Right ventricle myocardium superior (tissue), 1 donor: ENCODE data around the gene SCG2. TPM values are rescaled to one million over a fixed set of nuclear protein-coding genes. Genes with fewer than 3 reads are reported as not detected.
A peak's percentile ranks its signal among the peaks of the same experiment; 100 is the strongest.
"Not testable (repeated sequence)": the region's sequence is repeated elsewhere in the genome, so short reads cannot be mapped to it uniquely, and the experiment has no call there.

Source experiments
- ATAC-seq: fragments of 200-7000 bp; cut with Tn5 transposase; one replicate; pipeline ENCODE4 v1.9.1; 2020; ENCODE audit warnings: mild to moderate bottlenecking; ENCODE audit not compliant: poor library complexity
- DNase-seq: peaks from one replicate; pipeline ENCODE4 v3.0.0-alpha.2; 2020
- intact Hi-C: fragments of 100-400 bp; cut with DNase I; formaldehyde crosslinking; loops from one replicate; pipeline ENCODE4 v1.11.2; 2022
- total RNA-seq: library from RNA; stranded (reverse); fragmentation: NEBNext Ultra II Directional; extraction: Animal tissue kit (Norgen Biotek cat#: 25700); gene quantifications from one replicate; pipeline ENCODE4 v1.2.1, GENCODE V29; 2021
- donor health status: DM: no; HTN: yes; CAD: no; lungs with severe emphysema.

Gene SCG2
- total RNA-seq, 1 donor from 2014 or later: not detected

DNA sequence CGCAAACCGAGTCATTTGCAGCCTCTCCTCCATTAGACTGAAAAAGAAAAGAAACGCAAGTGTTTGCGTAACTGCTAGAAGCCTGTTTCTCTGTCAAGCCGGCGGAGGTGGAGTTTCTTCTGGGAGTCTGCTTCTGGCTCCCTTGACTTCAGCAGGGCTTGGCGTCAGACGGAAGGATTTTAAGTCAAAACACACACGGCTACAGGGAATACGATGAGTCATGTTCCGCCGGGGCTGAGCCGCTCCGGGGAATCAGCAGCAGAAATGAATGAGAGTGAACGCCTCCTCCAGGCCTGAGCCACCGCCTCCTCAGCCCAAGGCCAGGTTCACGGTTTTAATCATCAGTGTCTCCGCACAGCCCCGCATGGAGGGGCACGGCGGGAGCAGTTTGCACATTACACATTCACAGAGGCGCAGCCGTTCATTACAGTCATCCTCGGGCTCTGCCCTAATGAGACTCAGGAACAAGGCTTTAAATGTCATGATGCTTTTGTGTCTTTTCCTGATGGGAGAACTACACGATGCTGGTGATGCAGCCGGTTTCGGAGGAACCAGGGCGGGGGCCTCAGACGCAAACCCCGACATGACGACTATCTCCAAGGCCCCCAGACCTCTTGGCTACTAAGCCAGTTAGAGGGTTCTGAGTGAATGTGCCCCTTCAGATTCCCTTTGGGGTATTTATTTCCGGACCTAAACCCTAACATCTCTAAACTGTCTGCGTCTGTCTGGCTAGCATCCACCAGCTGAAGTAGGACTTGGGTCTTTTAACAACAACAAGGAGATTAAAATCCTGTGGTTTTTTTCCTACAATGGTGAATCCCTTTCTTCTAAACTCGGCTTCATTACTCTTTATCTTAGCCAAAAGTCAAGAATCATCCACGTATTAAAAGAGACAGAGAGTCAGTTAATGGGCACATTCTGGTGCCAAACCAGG is 11.1 kb upstream of the SCG2 start:
- intact Hi-C loops: no loop called here
- ATAC-seq (peak; percentile 97), DNase-seq (peak; percentile 79)

DNA sequence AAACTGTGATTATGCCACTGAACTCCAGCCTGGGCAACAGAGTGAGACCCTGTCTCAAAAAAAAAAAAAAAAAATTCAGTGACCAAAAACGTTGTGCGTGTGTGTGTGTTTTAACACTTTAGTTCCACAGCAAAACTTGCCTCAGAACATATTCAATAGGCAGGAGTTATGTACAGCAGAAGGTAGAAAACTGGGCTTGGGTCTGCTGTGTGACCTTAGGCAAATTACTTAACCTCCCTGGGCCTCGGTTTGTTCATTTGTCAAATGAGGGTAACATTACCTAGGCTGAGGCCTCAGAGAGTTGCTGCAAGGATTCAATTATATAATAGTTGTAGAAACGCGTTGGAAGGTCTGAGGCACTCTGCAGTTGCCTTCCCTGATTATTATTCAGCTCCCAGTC is 10.3 kb upstream of the SCG2 start:
- ATAC-seq (peak; percentile 36), DNase-seq (no peak)
- intact Hi-C loops: no loop called here

DNA sequence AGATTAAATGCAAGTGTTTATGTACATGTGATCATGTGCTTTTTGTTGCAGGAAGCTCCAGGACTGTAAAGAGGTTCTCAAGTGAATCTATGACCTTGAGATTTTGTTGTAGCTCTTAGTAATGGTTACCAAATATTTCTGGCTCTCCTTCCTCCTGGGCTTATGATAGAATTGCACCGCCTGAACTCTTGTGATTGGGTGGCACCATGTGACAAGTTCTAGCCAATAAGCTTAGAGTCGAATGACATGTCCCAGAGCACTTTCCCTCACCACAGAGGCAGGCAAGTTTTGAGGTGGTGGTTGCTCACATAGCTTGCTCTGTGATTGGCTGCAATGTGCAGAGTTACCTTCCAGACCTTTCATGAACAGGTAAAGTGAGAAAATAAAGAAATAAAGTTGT is 8.9 kb upstream of the SCG2 start:
- intact Hi-C loops: no loop called here
- no peak for ATAC-seq
- no peak for DNase-seq

DNA sequence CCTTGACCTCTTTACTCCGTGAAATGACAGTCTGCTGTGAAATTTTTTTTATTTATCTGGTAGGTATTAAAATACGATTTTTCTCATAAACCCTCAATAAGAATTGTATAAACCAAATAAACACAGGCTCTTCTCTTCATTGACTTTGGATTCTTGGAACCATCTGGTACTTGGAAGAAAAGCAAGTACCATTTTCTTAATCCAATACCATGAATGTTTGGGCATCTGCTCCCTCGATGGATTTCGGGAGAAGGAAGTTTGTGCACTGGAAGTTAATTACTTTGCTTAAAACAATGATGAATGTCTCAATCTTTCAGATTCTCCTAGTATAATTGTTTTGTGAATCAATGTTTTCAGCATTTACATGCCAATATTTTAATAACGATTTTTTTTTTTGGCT is 5.3 kb upstream of the SCG2 start:
- intact Hi-C loops: no loop called here
- ATAC-seq (no peak), DNase-seq (no peak)

DNA sequence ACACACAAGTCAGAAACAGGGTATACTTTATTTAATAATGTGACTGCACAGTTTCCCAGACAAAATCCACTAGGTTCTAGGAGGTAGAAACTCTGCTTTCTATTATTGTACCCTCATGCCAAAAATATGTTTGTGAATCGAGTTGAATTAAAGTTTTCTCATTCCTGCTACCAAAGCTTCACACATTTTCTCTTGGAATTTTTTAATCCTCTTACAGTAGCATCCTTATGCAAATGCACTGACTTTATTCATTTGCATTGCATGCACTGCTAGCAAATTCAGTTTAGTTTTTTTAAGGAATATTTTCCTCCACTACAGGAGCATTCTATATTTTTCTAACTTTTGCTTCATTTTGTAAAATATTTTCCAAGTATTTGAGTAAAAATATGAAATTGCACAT is 4.8 kb upstream of the SCG2 start:
- intact Hi-C loops: no loop called here
- DNase-seq: no peak
- no peak for ATAC-seq

DNA sequence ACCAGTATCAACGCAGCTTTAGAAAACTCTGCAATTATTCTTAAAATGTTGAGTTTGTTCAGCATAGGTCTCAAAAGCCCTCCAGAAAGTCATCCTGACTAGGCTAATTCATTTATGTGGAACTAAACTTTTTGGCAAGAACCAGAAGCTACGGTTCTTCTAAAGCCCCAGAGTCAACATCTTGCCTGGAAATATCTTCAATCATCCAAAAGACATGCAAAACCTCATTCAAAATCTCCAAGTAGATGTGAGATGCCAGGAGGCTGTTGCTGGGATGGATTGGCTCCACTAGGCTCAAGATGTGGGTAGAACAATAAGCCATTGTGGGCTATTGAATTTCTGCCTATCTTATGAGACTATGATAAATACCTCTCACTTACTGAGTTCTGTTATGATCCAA is 2.1 kb upstream of the SCG2 start:
- intact Hi-C loops: no loop called here
- DNase-seq: no peak

DNA sequence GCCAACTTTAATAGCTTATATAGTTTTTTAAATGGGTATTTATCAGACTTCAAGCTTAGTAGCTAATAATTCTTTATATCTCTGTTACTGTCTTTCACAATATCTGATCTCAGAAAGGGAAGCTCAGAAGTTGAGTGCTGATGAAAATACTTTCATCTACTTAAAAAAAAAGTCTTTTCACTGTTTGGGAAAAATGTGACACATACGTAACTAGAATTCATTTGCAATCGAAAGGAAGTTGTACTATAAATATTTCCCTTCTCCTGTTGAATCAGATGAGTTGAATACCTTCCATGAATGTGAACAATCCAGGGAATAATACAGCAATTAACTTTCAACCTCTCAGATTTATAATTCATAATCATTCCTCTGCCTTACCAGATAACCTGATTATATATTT is 811 bp upstream of the SCG2 start:
- DNase-seq: no peak
- intact Hi-C loops: no loop called here
- ATAC-seq: no peak

More for the DNA sequence above, 2.1 kb upstream of the SCG2 start:
- ATAC-seq: no peak

DNA sequence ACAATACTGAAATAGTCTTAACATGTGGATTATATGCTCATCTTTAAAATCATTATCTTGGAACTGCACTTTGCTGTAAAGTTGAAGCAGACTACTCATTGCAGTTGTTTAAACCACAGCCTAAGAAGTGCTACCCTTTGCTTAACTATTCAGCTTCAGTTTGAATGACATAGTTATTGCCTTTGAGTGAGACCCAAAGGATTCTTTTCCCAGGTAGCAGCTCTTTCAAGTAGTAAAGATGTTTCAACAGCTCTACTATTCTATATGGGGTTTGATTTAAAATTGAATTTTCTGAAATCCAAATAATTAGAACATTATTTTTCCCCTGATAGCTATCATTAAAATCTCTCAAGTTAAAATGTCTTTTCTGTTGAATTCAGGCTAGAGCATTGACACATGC is 1.1 kb downstream of the SCG2 start:
- intact Hi-C loops: no loop called here
- DNase-seq (no peak), ATAC-seq (no peak)

DNA sequence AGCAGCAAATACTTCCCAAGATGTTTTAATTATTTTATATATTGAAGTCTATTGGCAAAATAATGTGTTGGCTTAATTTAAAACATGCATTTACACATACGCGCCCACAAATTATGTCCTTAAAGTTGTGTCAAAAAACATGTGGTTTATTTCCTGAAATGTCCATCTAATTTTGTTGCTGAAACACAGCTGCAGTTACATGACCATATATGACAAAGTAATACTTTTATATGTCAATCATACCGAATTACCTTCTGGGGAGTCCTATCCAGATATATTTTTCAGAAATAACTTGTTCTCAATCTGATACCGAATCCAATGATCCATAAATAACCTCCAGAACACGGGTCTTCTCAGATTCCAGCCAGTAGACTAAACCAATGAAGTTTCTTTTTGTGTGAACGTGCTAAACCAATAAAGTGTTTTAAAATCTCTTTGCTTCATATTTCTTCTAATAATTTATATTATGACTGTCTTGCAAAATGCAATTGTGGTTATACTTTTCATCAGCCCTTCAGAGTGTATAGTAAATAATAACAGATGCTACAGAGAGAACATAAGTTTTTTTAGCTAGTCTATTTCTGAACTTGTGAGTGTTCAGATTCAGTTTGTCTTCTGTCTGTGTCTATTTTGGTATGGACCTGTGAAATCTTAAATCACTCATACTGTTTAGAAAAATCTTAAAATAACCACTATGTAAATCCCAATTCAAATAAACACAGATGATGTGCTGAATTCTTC is 2.4 kb downstream of the SCG2 start:
- no peak for ATAC-seq
- intact Hi-C loops: no loop called here
- DNase-seq: no peak

DNA sequence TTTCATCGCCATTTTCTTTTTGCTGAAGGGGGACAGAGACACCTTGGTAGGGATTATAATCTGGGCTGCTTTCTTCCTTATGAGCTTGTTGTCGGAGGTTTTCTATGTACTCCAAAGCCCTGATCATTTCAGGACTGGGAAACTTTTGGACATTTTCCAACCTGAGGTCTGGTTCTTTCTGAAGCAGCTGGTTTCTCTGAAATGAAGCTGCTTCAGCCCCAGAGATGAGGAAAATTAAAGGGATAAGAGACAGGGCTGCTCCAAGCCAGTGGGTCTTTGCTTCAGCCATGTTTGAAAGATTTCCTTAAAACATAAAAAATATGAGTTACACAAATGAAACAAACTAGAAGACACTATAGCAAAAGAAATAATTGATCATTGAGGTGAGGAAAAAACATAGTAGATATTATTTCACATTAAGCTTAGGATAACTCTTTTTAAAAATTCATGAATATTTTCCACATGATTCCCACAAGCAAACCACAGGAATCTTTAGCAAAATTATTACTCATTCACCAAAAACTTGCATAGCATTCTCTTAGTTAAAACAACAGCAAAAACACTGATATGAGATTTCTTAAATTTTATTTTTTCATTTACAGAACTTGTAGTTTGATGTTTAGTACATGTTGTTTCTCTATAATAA is 3.0 kb downstream of the SCG2 start:
- no peak for ATAC-seq

DNA sequence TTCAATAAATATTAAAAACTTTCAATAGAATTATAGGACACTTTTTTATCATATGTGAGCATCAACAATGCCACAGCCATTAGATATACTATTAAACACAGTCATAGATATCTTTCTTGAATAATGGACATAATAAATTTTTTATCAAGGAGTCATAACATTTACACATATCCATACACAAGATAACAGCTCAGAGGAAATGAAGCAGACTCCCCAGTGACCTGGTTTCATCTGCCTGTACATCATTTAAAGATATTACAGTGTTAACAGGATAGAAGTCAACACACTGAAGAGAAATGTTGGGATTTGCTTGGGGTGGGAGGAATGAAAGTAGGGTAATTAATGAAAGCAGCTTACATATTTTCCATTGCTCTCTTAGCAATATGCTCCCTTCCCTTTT is 5.1 kb downstream of the SCG2 start:
- no peak for DNase-seq
- intact Hi-C loops: no loop called here
- no peak for ATAC-seq

More for the DNA sequence above, 3.0 kb downstream of the SCG2 start:
- intact Hi-C loops: no loop called here
- DNase-seq: no peak

DNA sequence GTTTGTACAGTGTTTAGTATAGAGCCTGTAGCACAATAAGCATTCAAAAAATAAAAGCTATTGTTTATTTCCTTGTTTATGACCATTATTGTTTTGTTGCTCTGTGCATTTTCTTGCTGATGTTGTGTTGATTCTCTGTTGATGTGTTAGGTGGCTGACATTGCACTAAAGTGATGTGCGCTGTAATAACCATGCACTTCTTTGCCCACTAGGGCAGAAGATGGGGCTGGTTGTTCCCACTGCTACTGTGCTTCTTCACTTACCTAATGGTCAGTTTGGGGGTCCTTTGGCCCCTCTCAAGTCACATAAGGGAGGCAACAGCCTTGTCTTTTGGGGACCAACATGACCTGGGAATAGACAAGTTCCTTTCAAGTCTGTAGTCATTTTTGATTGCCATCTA is 6.0 kb downstream of the SCG2 start:
- DNase-seq (no peak), ATAC-seq (no peak)
- intact Hi-C loops: no loop called here

DNA sequence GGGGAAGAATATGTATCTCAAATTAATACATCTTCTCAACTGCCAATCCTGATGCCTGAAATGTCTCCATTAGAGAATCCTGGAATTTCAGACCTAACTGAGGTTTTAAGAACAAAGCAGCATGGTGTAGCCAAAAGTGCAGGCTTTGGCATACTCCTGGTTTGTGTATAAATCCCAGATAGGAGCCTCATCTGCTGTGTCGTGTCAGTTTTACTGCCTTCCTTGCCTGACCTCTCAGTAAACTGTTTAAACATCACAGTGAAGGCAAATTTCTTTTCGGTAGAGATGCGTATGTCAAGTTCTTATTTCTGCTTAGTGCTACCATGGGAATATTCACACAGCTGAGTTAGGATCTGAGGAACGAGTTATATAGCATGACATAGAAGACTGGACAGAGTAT is 7.3 kb downstream of the SCG2 start:
- DNase-seq: no peak
- no peak for ATAC-seq
- intact Hi-C loops: no loop called here

DNA sequence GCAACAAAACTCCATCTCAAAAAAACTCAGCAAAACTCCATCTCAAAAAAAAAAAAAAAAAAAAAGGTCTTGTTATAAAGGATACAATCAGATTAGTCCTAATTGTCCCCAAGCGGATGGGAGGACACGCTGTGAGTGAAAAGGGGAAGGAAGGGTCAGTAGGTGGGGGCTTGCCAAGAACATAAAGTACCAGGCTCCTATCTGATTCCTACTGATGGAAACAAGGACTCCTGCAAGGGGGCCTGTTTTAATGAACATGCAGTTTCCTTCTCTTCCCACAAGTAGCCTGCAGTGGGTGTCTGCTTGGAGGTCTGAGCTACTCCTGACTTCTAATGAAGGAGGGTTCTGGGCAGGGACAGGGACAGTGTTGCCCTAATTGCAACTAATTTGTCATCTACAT is 7.9 kb downstream of the SCG2 start:
- intact Hi-C loops: no loop called here
- no peak for ATAC-seq
- DNase-seq: no peak

DNA sequence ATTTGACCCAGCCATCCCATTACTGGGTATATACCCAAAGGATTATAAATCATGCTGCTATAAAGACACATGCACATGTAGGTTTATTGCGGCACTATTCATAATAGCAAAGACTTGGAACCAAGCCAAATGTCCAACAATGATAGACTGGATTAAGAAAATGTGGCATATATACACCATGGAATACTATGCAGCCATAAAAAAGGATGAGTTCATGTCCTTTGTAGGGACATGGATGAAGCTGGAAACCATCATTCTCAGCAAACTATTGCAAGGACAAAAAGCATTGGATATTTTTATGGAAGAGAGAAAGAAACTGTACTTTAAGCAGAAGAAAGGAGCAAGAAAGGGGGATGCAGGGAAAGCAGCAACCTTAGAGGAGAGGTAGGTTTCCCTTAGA is 9.5 kb downstream of the SCG2 start:
- DNase-seq, ATAC-seq, intact Hi-C loops: not testable (repeated sequence)

DNA sequence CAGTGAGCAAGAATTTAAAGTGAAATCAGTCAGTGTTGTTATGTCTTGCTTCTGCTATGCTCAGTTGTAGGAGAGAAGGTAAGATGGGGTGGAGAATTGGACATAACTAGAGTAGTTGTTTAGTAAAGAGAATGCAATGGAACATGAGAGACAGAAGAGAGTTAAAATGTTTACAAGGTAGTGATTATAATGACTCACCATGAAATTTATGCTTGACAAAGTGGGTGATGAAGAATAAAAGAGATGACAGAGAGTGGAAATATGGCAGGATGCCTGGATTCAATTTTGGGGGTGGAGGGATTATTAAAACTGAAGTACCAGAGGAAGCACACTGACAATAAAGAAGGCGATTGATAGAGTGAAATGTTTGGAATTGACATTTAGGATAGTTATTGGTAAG is 10.6 kb downstream of the SCG2 start:
- DNase-seq (no peak), ATAC-seq (no peak)
- intact Hi-C loops: no loop called here

DNA sequence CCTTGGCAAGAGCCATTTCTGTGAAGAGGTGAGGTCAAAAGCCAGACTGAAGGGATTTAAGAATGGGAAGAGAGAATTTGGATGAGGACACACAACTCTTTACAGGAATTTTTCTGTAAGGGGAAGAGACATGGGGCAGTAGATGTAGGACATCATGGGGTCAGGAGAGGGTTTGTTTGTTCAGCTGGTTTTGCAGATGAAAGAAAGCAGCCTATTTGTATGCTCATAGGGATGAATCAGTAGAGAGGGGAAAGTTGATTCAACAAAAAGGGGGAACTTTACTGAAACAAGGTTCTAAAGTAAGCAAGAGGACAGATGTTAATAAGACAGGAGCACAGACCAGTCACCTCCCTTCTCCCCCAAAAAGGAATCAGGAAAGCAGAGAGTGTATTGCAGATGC is 11.2 kb downstream of the SCG2 start:
- intact Hi-C loops: no loop called here
- ATAC-seq (no peak), DNase-seq (no peak)

DNA sequence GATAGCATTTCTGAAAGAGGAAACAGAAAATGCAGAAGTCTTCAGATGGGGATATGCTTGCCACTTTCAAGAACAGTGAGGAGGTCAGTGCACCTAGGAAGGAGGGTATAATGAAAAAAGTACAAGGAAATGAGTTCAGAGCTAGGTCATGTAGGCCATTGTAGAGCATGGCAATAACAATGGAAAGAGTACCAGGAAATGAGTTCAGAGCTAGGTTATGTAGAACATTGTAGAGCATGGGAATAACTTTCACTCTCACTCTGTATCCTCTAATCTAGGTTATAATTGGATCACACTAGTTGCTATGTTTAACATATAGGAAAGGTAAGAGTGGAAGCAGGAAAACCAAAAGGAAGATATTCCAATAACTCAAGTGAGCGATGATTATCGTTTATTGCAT is 12.3 kb downstream of the SCG2 start:
- ATAC-seq: no peak
- intact Hi-C loops: no loop called here
- DNase-seq: no peak

DNA sequence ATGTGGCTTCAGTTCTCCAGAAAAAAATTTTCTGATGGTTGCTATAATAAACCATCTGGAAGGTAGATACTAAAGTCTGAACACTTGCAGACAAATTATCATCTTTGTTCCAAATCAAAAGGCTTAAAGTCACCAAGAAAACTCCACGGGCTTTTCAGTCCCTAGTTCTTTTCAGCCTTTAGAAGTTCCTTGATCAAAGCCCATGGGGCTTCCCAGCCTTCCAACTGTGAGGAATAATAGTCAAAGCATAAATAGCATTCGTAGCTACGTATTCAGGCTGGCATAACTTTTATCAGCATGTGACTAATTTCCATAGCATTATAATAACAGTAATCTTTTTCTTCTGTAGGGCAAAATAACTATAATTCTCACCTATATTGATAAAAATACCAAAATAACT is 13.9 kb downstream of the SCG2 start:
- ATAC-seq: no peak
- intact Hi-C loops: no loop called here

DNA sequence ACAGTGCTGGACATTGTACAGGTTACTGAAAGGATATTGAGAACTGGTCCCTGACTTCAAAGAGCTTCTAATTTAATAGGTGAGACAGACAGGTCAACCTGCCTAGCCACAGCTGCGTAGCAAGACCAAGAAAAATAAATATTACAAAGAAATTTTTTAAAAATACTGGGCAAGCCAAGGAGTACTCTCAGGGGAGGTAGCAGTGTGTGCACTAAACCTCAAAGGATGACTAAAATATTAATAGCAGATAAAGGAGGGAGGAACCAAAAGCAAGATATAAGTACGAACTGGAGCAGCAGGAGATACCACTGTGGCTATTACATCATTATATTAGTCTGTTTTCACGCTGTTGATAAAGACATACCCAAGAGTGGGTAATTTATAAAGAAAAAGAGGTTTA is 14.9 kb downstream of the SCG2 start:
- intact Hi-C loops: no loop called here
- DNase-seq (no peak), ATAC-seq (no peak)

More for the DNA sequence above, 13.9 kb downstream of the SCG2 start:
- no peak for DNase-seq
